HG02759 (cell line): Measurements from ENCODE around the gene FBXO46.
"Not testable (repeated sequence)": the region's sequence is repeated elsewhere in the genome, so short reads cannot be mapped to it uniquely, and the experiment has no call there.

Experiments used
- ATAC-seq: cut with Tn5 transposase; IDR thresholded peaks from one replicate; pipeline ENCODE4 v1.9.1; 2021; ENCODE audit warnings: mild to moderate bottlenecking, moderate library complexity; ENCODE audit not compliant: unreplicated experiment

FBXO46 gene

GRCh38 chr19:45766296-45766868 is 35.7 kb upstream of the FBXO46 start:
- ATAC-seq = no peak

GRCh38 chr19:45765702-45766295 is 35.1 kb upstream of the FBXO46 start:
- ATAC-seq = no peak

GRCh38 chr19:45764945-45765701 is 34.4 kb upstream of the FBXO46 start:
- no peak for ATAC-seq

- ATAC-seq = no peak
These were observed 33.8 kb upstream of the FBXO46 start for GRCh38 chr19:45764475-45764874.

- no peak for ATAC-seq
These were observed 33.1 kb upstream of the FBXO46 start for GRCh38 chr19:45763691-45764294.

GRCh38 chr19:45762870-45763631 is 32.4 kb upstream of the FBXO46 start:
- ATAC-seq = no peak

- no peak for ATAC-seq
These were observed 31.0 kb upstream of the FBXO46 start for GRCh38 chr19:45761714-45762113.

GRCh38 chr19:45758921-45759320 is 28.2 kb upstream of the FBXO46 start:
- no peak for ATAC-seq

GRCh38 chr19:45757695-45758094 is 27.0 kb upstream of the FBXO46 start:
- no peak for ATAC-seq

GRCh38 chr19:45754323-45754722 is 23.6 kb upstream of the FBXO46 start:
- ATAC-seq = no peak

- ATAC-seq = no peak
These were observed 22.9 kb upstream of the FBXO46 start for GRCh38 chr19:45753548-45753947.

GRCh38 chr19:45752639-45753038 is 21.9 kb upstream of the FBXO46 start:
- no peak for ATAC-seq

- not testable (repeated sequence) for ATAC-seq
These were observed 20.8 kb upstream of the FBXO46 start for GRCh38 chr19:45751483-45751882.

- ATAC-seq = no peak
These were observed 16.8 kb upstream of the FBXO46 start for GRCh38 chr19:45747513-45747912.

- ATAC-seq = no peak
These were observed 16.2 kb upstream of the FBXO46 start for GRCh38 chr19:45746866-45747265.

- no peak for ATAC-seq
These were observed 14.9 kb upstream of the FBXO46 start for GRCh38 chr19:45745606-45746005.

GRCh38 chr19:45742969-45743368 is 12.3 kb upstream of the FBXO46 start:
- ATAC-seq = no peak

- no peak for ATAC-seq
These were observed 9.1 kb upstream of the FBXO46 start for GRCh38 chr19:45739498-45740439.

GRCh38 chr19:45733160-45733810 is 2.6 kb upstream of the FBXO46 start, which contains the start of gene MEIOSIN:
MEIOSIN (plus strand) TSS chr19:45733439; CDS start chr19:45735377, 1,938 bp downstream.
- no peak for ATAC-seq
